AG10803 (cell line): ENCODE measurements around the gene TNS1.

Source experiments
- DNase-seq: peaks from one replicate; pipeline ENCODE4 v3.0.0; 2010; ENCODE audit warnings: low read depth
- H3K4me3 ChIP-seq: 2 replicates; pipeline ENCODE4 v1.5.1; 2011; ENCODE audit warnings: mild to moderate bottlenecking, low read length, control low read depth
- TF ChIP-seq, protein P1 (sequence below): conservative IDR thresholded peaks from 2 replicates; pipeline ENCODE4 v1.5.1; 2011; ENCODE audit warnings: mild to moderate bottlenecking, low read length, control low read depth, inconsistent platforms

The TNS1 gene

DNA sequence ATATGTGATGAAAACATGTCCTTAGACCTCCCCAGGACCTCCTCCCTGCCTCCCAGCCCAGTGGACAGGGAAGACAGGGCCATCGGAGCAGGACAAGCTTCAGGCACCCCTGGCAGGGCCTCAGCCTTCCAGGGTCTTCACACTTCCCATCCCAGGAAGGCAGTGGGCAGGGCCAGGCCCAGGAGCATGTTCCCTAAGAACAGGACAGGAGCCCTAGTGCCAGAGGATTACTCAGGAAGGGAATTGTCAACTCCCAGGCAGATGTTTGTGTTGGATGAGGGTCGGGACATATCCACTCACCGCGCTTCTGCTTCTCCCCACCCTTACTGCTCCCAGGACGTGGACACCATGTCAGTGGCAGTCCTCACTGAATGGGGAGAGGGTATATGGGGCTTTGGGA, 138.9 kb downstream of the TNS1 start:
- no peak overlapping the region for H3K4me3 ChIP-seq
- DNase-seq: no peak
- TF ChIP-seq, protein P1, sequence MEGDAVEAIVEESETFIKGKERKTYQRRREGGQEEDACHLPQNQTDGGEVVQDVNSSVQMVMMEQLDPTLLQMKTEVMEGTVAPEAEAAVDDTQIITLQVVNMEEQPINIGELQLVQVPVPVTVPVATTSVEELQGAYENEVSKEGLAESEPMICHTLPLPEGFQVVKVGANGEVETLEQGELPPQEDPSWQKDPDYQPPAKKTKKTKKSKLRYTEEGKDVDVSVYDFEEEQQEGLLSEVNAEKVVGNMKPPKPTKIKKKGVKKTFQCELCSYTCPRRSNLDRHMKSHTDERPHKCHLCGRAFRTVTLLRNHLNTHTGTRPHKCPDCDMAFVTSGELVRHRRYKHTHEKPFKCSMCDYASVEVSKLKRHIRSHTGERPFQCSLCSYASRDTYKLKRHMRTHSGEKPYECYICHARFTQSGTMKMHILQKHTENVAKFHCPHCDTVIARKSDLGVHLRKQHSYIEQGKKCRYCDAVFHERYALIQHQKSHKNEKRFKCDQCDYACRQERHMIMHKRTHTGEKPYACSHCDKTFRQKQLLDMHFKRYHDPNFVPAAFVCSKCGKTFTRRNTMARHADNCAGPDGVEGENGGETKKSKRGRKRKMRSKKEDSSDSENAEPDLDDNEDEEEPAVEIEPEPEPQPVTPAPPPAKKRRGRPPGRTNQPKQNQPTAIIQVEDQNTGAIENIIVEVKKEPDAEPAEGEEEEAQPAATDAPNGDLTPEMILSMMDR: no peak

DNA sequence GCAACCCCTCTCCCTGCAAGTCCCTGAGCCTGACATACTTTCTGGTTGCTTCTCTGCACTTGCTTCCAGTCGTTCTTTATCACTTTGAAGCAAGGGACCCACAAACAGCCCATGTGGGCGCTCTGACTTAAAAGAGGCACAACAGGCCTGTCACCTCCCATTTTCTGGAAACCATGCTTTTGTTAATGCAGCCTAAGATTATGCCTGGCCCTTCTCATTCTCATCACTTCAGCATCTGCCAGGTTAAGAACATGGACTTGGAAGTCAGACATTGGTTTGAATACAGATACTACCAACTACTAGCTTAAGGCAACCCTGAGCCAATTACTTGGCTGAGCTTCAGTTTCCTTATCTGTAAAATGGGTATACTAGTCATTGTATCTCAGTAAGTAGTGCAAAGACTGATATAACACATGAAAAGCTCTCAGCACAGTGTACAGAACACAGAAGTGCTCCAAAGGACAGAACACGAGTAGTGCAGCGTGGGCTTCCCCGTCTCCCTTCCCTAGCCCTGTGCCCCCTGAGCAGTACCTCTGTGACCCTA, 141.4 kb downstream of the TNS1 start:
- H3K4me3 ChIP-seq: no peak overlapping the region
- TF ChIP-seq, protein P1: no peak
- no peak for DNase-seq

DNA sequence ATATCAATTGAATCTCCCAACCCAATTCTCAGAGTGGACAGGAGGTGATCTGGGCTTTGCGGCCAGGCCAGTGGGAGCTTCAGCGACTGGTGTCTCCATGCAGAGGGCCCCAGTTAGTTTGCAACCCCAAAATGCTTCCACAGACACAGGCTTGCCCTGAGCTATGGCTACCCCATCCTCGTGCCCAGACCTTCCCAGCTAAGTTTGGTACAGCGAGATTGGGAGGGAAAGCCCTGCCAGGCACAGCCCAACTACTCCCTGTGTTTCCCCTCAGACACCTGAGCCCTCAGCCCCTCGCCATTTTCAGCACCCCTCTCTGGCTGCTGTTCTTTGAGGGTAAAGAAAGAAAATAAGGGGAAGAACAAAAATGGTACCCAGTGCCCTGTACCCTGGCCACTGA, 142.9 kb downstream of the TNS1 start:
- TF ChIP-seq, protein P1: no peak
- no peak for DNase-seq
- H3K4me3 ChIP-seq: no peak overlapping the region

DNA sequence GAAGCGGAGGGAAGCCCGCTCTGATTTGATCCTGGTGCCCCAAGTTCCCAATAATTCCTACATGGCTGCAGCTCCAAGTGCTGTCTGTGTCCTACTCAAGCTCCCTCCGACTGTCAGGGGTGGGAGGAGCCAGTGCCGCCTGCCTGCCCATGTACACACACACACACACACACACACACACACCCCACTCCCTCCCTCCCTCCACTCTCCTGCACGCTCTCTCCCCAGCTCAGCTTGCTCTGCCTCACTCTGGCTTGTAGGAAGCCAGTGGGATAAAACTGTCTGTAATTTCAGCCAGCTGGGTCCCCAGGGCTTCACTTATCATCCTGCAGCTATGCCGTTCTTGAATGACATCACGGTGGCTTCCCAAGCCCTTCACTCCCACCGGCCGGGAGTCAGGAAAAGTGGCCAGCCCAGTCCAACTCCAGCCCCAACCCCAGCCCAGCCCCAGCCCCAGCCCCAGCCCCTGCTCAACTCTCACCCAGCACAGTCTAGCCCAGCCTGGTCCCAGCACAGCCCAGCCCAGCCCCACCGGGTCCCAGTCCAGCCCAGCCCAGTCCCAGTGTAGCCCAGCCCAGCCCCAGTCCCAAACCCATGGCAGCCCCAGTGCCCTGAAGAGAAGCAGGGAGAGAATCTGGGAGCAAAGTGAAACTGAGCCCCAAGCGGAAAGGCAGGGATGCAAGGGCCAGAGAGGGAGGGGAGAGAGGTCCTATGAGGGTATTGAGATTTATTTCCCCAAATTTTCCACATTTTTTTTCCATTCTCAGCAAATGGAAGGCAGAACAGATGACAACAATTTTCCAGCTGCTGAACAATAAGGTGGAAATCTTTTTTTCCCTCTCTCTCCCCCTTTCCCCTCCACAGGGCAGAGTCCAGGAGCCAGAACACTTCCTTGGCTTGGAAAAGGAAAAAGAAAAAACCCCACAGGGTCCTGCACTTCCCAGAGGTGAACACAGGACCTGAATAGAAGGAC, 144.0 kb downstream of the TNS1 start:
- peak; percentile 99 for DNase-seq
- peak overlapping the region; percentile 40 for H3K4me3 ChIP-seq
- TF ChIP-seq, protein P1: no peak

DNA sequence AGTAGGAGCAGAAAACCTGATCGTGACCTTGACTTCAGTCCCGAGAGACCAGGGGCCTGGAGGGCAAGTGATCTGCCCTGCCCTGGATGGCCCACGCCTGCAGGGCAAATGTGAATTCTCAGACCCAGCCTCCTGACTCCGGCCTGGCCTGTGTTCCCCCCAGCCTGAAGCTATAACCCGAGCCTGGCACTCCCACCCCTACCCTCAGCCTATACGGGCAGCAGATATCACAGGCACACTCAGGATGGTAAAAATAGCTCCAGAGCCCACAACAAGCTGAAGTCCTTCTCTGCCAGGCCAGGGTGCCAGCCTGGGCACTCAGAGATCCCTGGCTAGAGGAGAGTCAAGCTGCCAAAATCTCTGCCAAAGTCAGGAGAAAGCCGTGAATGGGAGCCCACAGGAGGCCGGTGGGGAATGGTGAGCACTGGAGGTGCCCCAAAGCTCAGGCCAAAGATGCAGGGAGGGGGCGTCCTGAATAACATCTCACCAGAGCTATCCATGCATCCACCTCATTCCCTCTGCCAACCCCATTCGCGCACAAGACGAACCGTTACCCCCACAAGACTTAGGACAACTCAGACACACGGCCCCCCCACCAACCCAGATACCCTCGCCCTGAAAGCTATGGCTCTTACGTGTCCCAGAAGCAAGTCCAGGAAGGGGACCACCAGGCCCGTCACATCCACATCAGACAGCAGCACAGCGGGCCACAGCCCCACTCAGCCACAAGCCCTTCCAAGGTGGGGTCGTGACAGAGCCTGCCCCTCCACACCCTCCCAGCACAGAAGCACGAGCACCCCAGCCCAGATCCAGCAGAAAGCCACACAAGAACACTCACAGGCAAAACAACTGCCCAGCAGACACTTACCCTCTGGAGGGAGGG, 144.9 kb downstream of the TNS1 start:
- H3K4me3 ChIP-seq: peak overlapping the region; percentile 40
- TF ChIP-seq, protein P1: no peak
- no peak for DNase-seq

DNA sequence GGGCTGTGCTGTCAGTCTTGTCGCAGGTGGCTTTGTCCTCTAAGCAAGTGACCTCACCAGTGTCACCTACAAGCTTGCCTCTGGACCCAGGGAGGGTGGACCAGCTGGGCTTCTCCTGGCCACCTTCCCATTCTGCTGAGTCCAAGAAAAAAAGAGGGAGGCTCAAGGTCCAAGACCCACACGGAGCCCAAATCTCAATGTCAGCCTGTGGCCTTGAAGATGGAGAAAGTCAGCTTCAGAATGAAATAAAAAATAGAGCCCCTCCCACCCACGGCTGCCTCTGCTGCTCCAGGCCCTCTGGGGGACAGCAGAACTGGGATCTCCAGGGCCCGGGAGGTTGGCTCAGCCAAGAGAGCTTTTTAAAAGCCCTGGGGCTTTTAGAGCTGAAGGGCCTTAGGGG, 145.9 kb downstream of the TNS1 start:
- no peak overlapping the region for H3K4me3 ChIP-seq
- no peak for DNase-seq
- TF ChIP-seq, protein P1: no peak
